Ovary (tissue), 9 donors: ENCODE results near the gene OR5H1. TPM values are rescaled to one million over a fixed set of nuclear protein-coding genes. Genes with fewer than 3 reads are reported as not detected.
"Not testable (repeated sequence)": the region's sequence is repeated elsewhere in the genome, so short reads cannot be mapped to it uniquely, and the experiment has no call there.

ENCODE experiments used
- DNase-seq, 5 donors: peaks; one replicate each; pipeline ENCODE4 v3.0.0-alpha.2; 2019 to 2020
- H3K27ac ChIP-seq, 2 donors: fragments of 200-600 bp; one replicate each; pipeline versions ENCODE4 v1.5.1 to v1.8.0; 2019 to 2022
- H3K27me3 ChIP-seq: fragments of 200-600 bp; one replicate; pipeline ENCODE4 v1.8.0; 2022
- H3K36me3 ChIP-seq: fragments of 200-600 bp; sonication (generic); one replicate; pipeline ENCODE4 v1.5.1; 2019
- H3K4me1 ChIP-seq: one replicate; pipeline ENCODE4 v1.8.1; 2013; ENCODE audit warnings: mild to moderate bottlenecking, moderate library complexity; ENCODE audit not compliant: insufficient read depth
- H3K4me3 ChIP-seq: fragments of 200-600 bp; sonication (generic); one replicate; pipeline ENCODE4 v1.5.1; 2017
- H3K9me3 ChIP-seq, 2 donors: fragments of 200-600 bp in 1 of 2; sonication (generic) in 1 of 2; one replicate each; pipeline versions ENCODE4 v1.5.1 to v1.8.1; 2013 to 2019; ENCODE audit warnings: mild to moderate bottlenecking in 1 of 2, moderate library complexity in 1 of 2
- CTCF ChIP-seq, 3 donors: fragments of 450-650 bp in 2 of 3; fragments of 200-600 bp in 1 of 3; IDR thresholded peaks; one replicate each; pipeline versions ENCODE4 v1.5.1 to v1.8.0; 2016 to 2022; ENCODE audit warnings: antibody characterized with exemption in 3 of 3, mild to moderate bottlenecking in 1 of 3
- EP300 ChIP-seq: sonication (generic); formaldehyde crosslinking; IDR thresholded peaks from one replicate; pipeline ENCODE4 v1.6.1; 2017; ENCODE audit warnings: antibody characterized with exemption
- POLR2A ChIP-seq: fragments of 450-650 bp; IDR thresholded peaks from one replicate; pipeline ENCODE4 v1.6.1; 2017; ENCODE audit warnings: antibody characterized with exemption, mild to moderate bottlenecking, moderate library complexity
- WGBS, 3 donors: extraction: QIAGEN DNeasy Blood & Tissue Kit in 1 of 3; methylation state at CpG; one replicate each; pipeline versions ENCODE4 v1.1.5 to v1.1.7; 2013 to 2017; 5-methylcytosine and 5-hydroxymethylcytosine counted together
- intact Hi-C, 4 donors: fragments of 100-400 bp; cut with DNase I; formaldehyde crosslinking; loops; one replicate each; pipeline versions ENCODE4 v1.11.0 to v1.15.1; 2022 to 2023
- polyA plus RNA-seq, 2 donors: library from polyadenylated mRNA; stranded (reverse); fragments of 200-250 nt in 1 of 2; fragments of 350-450 nt in 1 of 2; fragmentation: Illumina TruSeq in 1 of 2; extraction: RNeasy Lipid Tissue Mini Kit (QIAGEN cat#74804) in 1 of 2; gene quantifications; one replicate each; pipeline ENCODE4 v1.2.3, GENCODE V29; 2013 to 2014
- total RNA-seq, 7 donors: library from RNA; depleted of rRNA in 2 of 7; stranded (reverse); fragments of >200 nt in 2 of 7; fragmentation: NEBNext Ultra II Directional in 3 of 7; extraction: Animal tissue kit (Norgen Biotek cat#: 25700) in 3 of 7; gene quantifications; one replicate each; pipeline versions ENCODE4 v1.1.0 to v1.2.4, GENCODE V29; 2016 to 2023
- donor health status: DM: no; HTN: no; CAD: no; lungs with moderate emphysema.
- donor health status: DM: no; HTN: no; CAD: no.
- donor health status: Bipolar disorder and iron deficiency.
- donor health status: DM: yes; HTN: yes; CAD: no.
- donor health status: DM: no; HTN: no; CAD: no.
- donor health status: DM: yes; HTN: yes; CAD: no.

Gene OR5H1
- total and polyA plus RNA-seq, 9 donors = not detected

GRCh38 chr3:98136631-98137030 lies 6.1 kb downstream of the OR5H1 start:
- no peaks in the 10 kb centered on the region for H3K27me3 ChIP-seq
- 61 to 70% (median 69%) methylated on average over 3 of the region's 3 CpGs for WGBS, 3 donors
- no peak overlapping the region for H3K27ac ChIP-seq
- H3K4me3 ChIP-seq = no peak overlapping the region
- H3K9me3 ChIP-seq = no peaks in the 10 kb centered on the region
- intact Hi-C loops = no loop called here
- H3K36me3 ChIP-seq = no peaks in the 10 kb centered on the region
- no peak for TF ChIP-seq EP300
- no peak for TF ChIP-seq CTCF (IDR thresholded peaks at IDR 0.05)
- TF ChIP-seq POLR2A = no peak
- no peaks in the 10 kb centered on the region for H3K4me1 ChIP-seq
- no peak for DNase-seq

- 82% methylated on average over 23 of the region's 23 CpGs for WGBS, 3 donors
Measured at GRCh38 chr3:98137826-98138557, 7.5 kb downstream of the OR5H1 start.

GRCh38 chr3:98140531-98140930 lies 10.0 kb downstream of the OR5H1 start:
- H3K27me3 ChIP-seq = no peaks in the 10 kb centered on the region
- no peaks in the 10 kb centered on the region for H3K9me3 ChIP-seq
- DNase-seq = no peak
- H3K36me3 ChIP-seq = no peaks in the 10 kb centered on the region
- no peak overlapping the region for H3K27ac ChIP-seq
- TF ChIP-seq EP300 (no peak), POLR2A (no peak), CTCF (IDR thresholded peaks at IDR 0.05) (no peak)
- no peaks in the 10 kb centered on the region for H3K4me1 ChIP-seq
- H3K4me3 ChIP-seq = no peak overlapping the region
- intact Hi-C loops = no loop called here

More at GRCh38 chr3:98137826-98138557, 7.5 kb downstream of the OR5H1 start:
- DNase-seq, H3K27me3 ChIP-seq, H3K36me3 ChIP-seq, H3K9me3 ChIP-seq, H3K4me1 ChIP-seq, H3K4me3 ChIP-seq, H3K27ac ChIP-seq, intact Hi-C loops: not testable (repeated sequence)

GRCh38 chr3:98147179-98147578 lies 16.7 kb downstream of the OR5H1 start, which contains the start of gene OR5H14:
TSS of gene OR5H14 (plus strand) at chr3:98147479. CDS start at chr3:98149386, 1,907 bp downstream.
- H3K27me3 ChIP-seq = no peaks in the 10 kb centered on the region
- DNase-seq = no peak
- TF ChIP-seq EP300 (no peak), CTCF (IDR thresholded peaks at IDR 0.05) (no peak), POLR2A (no peak)
- H3K4me3 ChIP-seq = no peak within 1 kb of the TSS
- no peaks in the 10 kb centered on the region for H3K9me3 ChIP-seq
- intact Hi-C loops = no loop called here
- no peaks in the 10 kb centered on the region for H3K4me1 ChIP-seq
- H3K27ac ChIP-seq = no peak within 1 kb of the TSS
- WGBS, 3 donors = 51 to 74% (median 60%) methylated on average over 1 of the region's 1 CpG
- H3K36me3 ChIP-seq = no peaks in the 10 kb centered on the region

GRCh38 chr3:98148751-98149150 lies 18.2 kb downstream of the OR5H1 start:
- intact Hi-C loops = no loop called here
- Histone ChIP-seq H3K36me3 (no peaks in the 10 kb centered on the region), H3K27ac (no peak overlapping the region), H3K9me3 (no peaks in the 10 kb centered on the region), H3K27me3 (no peaks in the 10 kb centered on the region), H3K4me3 (no peak overlapping the region), H3K4me1 (no peaks in the 10 kb centered on the region)
- TF ChIP-seq CTCF (IDR thresholded peaks at IDR 0.05) (no peak), EP300 (no peak), POLR2A (no peak)
- no peak for DNase-seq
- 61 to 71% (median 66%) methylated on average over 3 of the region's 3 CpGs for WGBS, 3 donors

GRCh38 chr3:98149456-98149855 lies 18.9 kb downstream of the OR5H1 start:
- H3K4me3 ChIP-seq, H3K27ac ChIP-seq, H3K36me3 ChIP-seq, H3K4me1 ChIP-seq, intact Hi-C loops, DNase-seq, H3K9me3 ChIP-seq, H3K27me3 ChIP-seq: not testable (repeated sequence)
- 73 to 86% (median 84%) methylated on average over 4 of the region's 4 CpGs for WGBS, 3 donors
